ENCODE measurements around the gene GDAP2.

The GDAP2 gene

DNA sequence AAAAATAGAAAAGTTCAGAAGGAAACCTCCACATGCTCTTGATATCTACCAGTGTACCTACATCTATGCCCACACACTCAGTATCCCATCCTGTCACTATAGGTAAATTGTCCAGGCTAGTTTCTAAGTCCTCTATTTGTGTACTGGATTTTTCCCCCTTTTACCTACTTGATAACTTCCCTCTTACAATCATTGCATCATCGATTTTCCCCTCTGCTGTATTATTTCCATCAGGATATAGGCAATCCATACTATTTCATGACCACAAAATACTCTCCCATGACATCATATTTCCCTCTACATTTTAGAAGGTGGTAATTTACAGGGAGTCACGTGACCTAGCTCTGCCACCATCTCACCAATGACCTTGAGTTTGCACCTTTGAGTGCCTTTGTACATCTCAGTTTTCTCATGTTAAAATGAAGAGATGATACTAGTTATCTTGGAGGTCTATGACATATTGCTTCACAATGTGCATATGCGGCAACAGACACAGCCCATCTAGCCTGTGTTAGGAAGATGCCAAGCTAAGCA, 88.2 kb downstream of the GDAP2 start:
- DNase-seq (ENCODE audit: low read depth), result no peak

DNA sequence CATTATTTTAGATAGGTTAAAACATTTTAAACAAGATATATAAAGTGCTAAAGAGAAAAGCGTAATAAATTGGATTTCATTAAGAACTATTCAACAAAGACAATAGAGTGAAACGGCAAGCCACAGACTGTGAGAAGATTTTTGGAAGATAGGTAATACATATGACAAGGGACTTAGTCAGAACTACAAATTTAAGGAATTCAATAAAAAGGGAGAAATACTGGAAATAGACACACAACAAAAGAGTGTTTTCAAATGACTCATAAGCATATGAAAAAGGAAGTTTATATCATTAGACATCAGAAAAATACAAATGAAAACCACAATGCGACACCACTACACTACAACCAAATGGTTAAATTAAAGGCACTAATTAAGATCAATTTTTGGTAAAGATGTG, 90.5 kb downstream of the GDAP2 start:
- DNase-seq (ENCODE audit: low read depth), result no peak

DNA sequence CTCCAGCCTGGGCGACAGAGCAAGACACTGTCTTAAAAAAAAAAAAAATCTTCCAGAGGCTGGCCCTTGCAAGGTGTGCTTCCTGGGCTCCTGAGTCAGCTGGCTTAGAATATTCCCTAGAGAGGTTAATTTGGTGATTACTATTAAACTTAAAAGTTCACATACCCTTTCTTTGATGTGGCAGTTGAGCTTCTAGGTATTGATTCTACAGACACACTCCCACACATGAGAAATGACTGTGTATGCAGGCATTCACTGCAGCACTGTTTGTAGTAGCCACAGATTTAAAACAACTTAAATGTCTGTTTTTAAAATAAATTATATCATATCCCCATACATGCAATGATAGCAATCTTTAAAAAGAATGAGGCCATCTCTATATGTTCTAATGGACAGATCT, 93.4 kb downstream of the GDAP2 start:
- no peak for DNase-seq (ENCODE audit: low read depth)

DNA sequence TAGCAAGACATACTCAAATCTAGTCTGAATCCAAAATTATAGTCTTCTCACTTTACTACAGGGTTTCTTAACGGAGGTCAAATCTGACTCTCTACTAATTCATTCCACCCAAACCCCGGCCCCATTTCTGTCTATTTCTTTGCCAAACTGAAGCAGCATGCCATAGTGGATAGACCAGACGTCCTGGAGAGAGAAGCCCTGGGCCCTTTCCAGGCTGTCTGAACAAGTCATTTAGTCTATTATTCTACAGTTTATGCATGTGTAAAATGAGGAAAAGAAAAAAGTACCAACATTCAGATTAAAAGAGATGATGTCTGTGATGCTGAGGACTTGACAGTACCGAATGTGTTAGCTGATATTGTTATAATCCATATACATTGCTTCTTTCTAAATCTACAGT, 95.0 kb downstream of the GDAP2 start:
- no peak for DNase-seq (ENCODE audit: low read depth)

DNA sequence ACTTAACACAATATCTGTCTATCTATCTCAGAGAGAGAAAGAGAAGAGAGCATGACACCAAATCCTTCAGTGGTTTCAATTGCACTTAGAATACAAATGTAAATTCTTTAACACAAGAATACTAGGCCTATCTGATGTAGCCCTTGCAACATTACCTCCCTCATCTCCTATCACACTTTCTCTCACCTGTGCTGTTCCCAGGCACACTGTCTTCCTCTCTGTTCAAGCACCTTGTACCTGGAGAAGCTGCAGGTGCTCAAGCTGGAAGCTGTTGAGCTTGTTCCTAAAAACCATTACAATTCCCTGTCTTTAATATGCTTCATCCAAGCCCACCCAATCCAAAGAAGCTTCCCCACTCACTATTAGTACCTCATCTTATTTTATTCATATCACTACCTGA, 97.0 kb downstream of the GDAP2 start:
- DNase-seq (ENCODE audit: low read depth), result no peak

DNA sequence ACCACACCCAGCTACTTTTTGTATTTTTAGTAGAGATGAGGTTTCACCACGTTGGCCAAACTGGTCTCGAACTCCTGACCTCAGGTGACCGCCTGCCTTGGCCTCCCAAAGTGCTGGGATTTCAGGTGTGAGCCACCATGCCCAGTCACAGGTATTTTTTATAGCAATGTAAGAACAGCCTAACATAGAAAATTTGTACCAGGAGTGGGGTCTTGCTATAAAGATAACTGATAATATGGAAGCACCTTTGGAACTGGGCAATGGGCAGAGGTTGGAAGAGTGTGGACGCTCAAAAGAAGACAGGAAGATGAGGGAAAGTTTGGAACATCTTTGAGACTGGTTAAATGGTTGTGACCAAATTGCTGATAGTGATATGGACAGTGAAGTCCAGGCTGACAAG, 99.2 kb downstream of the GDAP2 start:
- DNase-seq (ENCODE audit: low read depth), result no peak

DNA sequence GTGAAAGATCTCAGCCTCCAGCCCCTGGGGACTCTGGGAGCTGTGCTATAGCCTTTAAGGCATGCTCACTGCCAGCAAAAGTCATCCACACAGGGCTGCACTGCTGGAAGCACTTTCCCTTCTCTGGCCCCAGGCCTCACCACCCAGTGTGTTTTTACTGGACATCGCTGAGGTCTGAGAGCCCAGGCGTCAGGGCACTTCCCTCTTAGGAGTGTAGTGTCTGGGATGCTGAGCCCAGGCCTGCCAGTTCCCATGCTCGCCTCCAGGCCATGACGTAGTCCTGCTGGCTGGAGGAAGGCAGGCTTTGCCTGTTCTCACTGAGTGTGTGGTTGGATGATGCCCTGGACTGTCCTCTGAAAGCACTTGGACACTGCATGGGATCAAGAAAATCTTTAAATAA, 101.2 kb downstream of the GDAP2 start:
- DNase-seq (ENCODE audit: low read depth), result peak; percentile 88

DNA sequence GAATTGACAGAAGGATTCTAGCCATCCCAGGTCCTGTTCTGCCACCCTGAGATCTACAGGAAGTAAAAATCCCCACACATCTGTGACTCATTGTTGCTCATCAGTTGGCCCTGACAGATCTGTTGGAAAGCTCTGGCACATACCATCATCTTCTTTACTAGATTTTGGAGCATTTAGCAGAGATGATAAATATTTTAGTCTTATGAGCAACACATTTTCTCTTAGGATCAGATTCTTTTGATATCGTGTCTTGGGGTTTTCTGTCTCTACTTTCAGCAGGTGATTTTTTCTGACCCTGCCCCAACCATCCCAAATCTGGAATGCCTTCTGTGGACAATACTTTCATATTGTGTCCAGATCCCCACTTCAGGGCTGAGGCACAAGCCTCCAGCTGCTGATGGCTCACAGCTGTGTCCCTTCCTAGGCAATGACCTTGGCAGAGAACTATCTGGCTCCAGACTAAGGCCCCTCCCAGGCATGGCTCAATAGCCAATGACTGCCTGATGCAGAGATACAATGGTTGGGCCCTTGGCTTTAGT, 102.8 kb downstream of the GDAP2 start:
- peak; percentile 90 for DNase-seq (ENCODE audit: low read depth)

DNA sequence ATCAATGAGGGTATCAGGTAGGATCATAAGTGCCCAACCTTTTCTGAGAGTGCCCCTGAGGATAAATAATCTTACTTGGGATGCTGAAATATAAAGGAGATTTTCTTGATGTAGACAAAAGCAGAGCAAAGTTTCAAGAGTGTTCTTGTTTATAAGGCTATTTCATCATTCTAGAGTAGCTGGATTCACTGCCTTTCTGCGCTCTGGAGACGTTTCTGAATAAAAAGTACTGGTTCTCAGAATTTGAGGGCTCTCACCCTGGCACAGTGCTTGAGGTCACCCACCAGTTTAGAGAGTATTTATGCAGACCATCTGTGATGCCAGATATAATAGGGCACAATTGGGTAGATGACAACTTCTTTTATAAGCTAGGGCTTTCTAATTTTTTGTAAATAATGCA, 103.3 kb downstream of the GDAP2 start:
- DNase-seq (ENCODE audit: low read depth), result no peak

DNA sequence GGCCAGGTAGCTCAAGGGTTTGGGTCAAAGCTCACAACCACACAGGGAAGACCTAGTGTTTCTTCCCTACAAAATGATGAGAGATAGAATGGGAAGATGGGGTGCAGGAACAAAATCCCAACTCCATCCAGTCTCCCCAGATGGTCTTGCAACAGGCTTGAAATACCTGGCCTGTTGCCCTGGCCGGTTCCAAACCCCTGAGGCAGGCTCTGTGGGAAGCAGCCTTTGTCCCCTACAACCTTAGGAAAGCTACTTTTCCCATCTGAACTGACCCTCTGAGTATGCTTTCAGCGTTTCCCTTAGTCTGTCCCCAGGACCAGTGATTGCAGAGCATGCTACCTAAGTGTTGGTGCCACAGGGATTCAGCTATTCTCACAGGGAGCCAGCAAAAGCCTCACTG, 104.0 kb downstream of the GDAP2 start:
- no peak for DNase-seq (ENCODE audit: low read depth)

DNA sequence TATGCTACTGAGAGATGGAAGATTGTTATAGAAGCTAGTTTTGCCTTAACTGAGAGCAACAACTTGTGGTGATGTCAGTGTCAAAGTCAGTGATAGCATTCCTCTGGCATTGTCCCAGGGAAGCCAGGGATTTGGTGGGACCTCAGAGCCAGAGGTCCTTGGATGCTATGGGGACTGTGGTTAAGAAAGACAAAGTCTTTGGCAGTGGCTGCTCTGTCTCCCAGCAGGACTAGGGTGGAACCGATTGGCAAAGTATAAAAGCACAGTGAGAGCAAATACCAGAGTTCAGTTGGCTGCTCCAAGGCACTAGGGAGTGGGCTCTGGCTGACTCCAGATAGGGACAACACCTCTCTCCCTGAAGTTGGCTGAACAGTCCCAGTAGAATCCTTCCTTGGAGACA, 104.8 kb downstream of the GDAP2 start:
- no peak for DNase-seq (ENCODE audit: low read depth)

DNA sequence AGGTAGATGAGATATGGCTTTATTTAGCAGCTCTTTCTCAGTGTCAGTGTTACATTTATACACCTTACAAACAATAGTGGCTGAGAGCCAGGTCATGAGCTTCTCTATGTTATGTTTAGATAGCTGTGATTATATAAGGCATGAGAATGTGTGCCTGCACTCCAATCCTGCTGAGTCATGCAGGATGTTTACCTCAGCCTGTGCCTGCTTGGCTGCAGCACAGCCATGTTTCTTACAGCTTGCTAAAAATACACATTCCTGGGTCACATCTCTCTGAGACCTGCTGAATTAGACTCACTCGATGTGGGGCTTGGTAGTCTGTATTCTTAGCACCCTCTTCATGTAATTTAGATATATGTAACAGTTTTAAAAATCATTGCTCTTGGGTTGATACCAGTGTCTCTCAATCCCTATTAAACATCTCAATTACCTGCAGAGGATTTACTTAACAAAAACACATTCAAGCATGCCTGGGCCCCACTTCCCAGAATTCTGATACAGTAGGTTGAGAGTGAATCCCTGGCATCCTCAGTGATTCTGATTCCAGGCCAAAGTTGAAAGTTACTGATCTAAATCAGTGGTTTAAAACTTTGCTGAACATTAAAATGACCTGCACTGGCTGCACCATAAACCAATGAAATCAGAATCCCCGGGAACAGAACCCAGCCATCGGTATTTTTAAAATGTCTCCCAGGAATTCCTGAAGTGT, 107.5 kb downstream of the GDAP2 start:
- DNase-seq (ENCODE audit: low read depth), result peak; percentile 69

DNA sequence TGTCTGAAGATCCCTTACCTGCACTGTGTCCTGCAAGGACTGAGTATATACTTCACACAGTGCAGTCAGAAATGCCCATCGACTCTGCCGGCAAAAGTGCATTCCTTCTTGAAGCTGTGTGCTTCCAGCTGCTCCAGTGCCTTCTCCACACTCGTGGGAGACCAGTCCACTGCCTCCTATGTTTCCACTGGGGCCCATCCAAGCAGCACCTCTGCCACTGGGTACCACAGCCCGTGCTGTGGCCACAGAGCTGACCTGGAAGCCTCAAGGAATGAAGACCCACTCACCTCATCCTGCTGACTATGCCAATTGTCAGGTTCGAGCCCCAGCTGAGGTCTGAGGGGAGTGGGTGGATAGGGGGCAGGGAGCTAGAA, 108.1 kb downstream of the GDAP2 start:
- no peak for DNase-seq (ENCODE audit: low read depth)

DNA sequence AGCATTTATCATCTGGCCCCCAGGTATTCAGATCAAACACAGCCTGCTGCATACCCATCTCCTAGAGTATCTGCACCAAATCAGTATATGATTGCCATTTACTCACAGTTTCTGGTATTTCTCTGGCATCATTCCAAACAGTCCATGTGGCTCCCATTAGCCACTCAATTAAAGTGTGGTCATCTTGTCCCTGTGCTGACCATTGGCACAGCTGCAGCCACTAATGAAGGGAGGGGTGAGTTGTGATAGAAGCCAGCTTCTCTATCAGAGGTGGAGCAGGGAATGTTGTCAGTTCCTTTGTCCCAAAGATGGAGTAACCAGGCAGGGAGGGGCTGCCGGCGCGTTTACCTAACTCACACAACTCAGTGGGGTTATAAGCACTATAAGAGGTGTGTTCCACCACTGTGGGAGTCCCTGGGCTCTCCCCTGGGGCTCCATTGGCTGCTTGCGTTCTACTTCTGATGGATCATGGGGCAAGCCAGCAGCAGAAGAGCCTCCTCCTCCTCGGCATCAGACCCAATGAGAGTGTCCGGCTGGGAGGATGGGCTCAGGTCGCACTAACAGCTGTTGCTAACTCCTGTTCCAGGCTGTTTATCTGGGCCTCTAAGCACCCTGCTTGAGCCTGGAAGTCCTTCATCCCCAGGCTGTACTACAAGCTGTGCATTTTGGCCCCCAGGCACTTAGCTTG, 108.6 kb downstream of the GDAP2 start:
- DNase-seq (ENCODE audit: low read depth), result no peak

DNA sequence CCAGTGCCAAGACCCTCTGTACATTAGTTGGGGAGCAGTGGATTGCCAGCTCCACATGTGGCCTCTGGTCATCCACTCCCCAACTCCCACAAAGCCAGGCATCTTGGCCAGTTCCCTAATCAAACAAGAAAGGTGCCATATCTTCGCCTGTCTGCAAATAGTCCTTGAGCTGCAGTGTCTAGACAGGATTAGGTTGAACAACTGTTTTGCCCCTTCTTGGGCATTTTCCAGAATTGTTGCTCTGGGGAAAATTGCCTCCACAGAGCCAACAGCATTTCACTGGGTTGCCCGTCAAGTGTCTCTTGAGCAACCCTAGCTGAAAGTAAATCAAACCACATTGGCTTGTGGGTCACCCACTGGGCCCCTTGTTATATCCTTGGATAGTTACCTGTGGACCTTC, 109.3 kb downstream of the GDAP2 start:
- no peak for DNase-seq (ENCODE audit: low read depth)

DNA sequence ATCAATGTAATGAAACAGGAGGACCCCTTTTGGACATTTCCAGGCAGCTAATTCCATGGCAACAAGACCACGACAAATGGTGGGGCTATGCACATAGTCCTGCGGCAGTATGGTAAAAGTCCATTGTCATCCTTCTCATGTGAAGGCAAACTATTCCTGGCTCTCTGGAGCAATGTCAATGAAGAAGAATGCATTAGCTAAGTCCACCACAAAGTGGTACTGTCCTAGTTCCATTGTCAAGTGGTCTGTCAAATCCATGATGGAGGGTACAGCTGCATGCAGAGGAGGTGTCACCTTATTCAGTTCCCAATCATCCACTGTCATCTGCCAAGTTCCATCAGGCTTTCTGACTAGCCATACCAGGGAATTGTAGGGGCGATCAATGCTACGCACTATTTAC, 110.1 kb downstream of the GDAP2 start:
- DNase-seq (ENCODE audit: low read depth), result no peak

DNA sequence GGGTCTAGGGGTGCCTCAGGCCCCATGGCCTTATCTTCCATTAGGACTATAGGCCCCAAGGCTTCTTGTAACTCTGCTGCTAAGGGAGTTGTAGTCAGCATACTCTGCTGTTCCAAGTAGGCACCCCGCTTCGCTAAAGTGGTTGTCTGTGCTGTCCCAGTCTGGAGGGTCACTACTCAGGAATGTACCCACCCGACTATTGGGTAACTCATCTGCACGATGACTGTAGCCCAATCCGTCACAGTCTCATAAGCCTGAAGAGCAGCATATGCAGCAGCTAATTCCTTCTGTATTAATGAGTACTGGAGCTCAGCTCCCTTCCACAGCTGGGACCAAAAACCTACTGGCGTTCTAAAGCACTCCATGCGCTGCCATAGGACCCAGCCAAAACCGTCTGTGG, 111.0 kb downstream of the GDAP2 start:
- no peak for DNase-seq (ENCODE audit: low read depth)

DNA sequence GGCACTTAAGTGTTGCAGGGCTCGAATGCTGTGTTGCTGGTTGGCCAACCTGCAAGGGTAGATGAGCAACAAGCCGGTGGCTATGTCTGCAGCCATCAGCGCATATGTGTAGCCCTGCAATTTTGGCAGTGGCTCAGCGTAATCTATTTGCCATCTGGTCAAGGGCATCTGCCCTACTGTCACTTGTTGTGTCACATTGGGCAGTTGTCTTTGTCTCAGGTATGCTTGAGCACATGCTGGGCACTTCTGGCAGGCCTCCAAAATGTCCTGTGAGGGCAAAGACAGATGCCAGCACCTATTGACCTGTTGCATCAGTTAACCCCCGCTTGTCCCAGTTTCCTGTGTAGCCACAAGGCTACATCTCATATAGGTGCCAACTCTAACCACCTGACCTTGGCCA, 111.8 kb downstream of the GDAP2 start:
- no peak for DNase-seq (ENCODE audit: low read depth)

DNA sequence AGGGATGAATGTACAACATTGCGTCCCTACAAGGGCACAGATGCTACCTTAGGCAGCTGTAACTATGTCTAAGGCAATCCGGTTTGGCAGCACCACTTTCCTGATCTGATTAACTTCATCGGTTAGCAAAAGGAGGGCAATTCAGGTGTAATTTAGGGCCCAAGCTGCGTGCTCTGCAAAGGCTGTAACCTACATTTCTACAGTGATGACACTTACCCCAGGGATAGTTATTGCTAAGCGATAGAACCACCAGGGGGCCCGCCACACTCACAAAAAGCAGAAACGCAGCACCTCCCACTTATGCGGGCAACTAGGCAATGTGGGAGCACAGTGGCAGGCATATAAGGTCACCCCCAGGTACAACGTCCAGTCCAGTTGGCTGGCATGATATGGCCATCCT, 113.5 kb downstream of the GDAP2 start:
- no peak for DNase-seq (ENCODE audit: low read depth)

DNA sequence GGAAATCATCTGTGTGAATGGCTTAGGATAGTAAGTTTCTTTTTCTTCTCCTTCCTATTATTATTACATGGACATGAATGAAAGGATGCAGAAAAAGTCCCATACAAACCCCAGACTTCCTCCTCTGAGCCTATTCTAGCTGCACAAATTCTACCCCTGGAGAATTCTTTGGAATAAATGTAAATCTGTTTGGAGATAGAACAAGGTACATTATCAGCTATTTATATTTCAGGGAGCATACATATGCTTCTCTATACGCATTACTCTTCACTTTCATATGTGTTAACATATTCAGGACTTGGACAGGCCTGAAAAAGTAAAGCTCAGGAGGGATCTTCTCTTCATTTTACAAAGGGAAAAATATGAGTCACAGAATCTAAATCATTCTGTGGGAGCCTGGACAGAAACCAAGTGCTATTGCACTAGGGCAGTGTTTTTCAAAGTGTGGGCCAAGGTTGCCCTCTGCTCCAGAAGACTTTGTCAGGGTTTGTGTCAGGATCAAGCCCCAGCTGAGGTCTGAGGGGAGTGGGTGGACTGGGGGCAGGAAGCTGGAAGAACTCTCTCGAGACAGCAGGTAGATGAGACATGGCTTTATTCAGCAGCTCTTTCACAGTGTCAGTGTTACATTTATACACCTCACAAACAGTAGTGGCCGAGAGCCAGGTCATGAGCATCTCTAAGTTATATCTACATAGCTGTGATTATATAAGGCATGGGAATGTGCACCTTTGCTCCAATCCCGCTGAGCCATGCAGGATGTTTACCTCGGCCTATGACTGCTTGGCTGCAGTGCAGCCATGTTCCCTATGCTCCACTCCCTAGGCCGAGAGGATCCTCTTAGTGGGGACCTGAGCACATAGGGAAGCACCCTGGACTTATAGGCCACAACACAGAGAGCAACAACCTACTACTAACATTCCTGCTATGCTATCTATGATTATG, 114.3 kb downstream of the GDAP2 start:
- no peak for DNase-seq (ENCODE audit: low read depth)

Measured in GM04504 (cell line).